Ishikawa (cell line): ENCODE data around the gene BORCS8.

Experiments used
- NFIC ChIP-seq: IDR thresholded peaks from 2 replicates; pipeline ENCODE4 v1.6.1; 2012
- RAD21 ChIP-seq: IDR thresholded peaks from 2 replicates; pipeline ENCODE4 v1.6.1; 2012; ENCODE audit warnings: low read depth
- TAF1 ChIP-seq: IDR thresholded peaks from 2 replicates; pipeline ENCODE4 v1.6.1; 2012; ENCODE audit warnings: low read depth, mild to moderate bottlenecking
- TCF12 ChIP-seq: IDR thresholded peaks from 2 replicates; pipeline ENCODE4 v1.6.1; 2012; ENCODE audit warnings: low read depth
- YY1 ChIP-seq: IDR thresholded peaks from 2 replicates; pipeline ENCODE4 v1.6.1; 2012; ENCODE audit warnings: low read depth
- TF ChIP-seq, protein P1 (sequence below): IDR thresholded peaks from 2 replicates; pipeline ENCODE4 v1.6.1; 2012; ENCODE audit warnings: low read depth, mild to moderate bottlenecking

DNA sequence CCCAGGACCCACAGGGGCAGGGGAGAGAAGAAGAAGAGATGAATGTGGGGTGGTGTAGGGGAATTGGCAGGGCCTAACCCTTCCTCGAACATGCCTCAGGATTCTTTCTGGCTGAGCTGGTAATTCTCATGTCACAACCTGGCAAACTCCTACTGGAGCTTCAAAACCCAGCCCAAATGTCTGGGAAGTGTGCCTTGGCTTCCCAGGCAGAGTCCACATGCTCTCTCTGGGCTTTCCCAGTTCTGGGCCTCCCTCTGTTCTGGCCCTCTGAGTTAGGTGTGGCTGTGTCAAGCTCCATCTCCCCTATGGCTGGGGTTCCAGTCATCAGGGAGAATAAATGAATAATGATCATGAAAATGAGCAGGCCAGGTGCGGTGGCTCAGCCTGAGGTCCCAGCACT is 42.5 kb downstream of the BORCS8 start:
- TF ChIP-seq TAF1 (no peak), RAD21 (no peak), NFIC (no peak), YY1 (no peak), TCF12 (no peak)
- TF ChIP-seq, protein P1, sequence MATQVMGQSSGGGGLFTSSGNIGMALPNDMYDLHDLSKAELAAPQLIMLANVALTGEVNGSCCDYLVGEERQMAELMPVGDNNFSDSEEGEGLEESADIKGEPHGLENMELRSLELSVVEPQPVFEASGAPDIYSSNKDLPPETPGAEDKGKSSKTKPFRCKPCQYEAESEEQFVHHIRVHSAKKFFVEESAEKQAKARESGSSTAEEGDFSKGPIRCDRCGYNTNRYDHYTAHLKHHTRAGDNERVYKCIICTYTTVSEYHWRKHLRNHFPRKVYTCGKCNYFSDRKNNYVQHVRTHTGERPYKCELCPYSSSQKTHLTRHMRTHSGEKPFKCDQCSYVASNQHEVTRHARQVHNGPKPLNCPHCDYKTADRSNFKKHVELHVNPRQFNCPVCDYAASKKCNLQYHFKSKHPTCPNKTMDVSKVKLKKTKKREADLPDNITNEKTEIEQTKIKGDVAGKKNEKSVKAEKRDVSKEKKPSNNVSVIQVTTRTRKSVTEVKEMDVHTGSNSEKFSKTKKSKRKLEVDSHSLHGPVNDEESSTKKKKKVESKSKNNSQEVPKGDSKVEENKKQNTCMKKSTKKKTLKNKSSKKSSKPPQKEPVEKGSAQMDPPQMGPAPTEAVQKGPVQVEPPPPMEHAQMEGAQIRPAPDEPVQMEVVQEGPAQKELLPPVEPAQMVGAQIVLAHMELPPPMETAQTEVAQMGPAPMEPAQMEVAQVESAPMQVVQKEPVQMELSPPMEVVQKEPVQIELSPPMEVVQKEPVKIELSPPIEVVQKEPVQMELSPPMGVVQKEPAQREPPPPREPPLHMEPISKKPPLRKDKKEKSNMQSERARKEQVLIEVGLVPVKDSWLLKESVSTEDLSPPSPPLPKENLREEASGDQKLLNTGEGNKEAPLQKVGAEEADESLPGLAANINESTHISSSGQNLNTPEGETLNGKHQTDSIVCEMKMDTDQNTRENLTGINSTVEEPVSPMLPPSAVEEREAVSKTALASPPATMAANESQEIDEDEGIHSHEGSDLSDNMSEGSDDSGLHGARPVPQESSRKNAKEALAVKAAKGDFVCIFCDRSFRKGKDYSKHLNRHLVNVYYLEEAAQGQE, result no peak
